Activated CD4-positive, alpha-beta T cell treated with anti-CD3 and anti-CD28 coated beads for 1 hour (primary cell): ENCODE measurements around the gene GRIN2C.
"Not testable (repeated sequence)": the region's sequence is repeated elsewhere in the genome, so short reads cannot be mapped to it uniquely, and the experiment has no call there.

Experiments used
- DNase-seq: peaks from one replicate; pipeline ENCODE4 v3.0.0-alpha.2; 2020

The GRIN2C gene

GRCh38 chr17:74859459-74860228 lies at the start of gene GRIN2C:
Gene GRIN2C, minus strand, starts transcription at chr17:74859885. Its CDS starts 4,793 bp downstream, at chr17:74855092.
- DNase-seq: no peak

- not testable (repeated sequence) for DNase-seq
Measured at GRCh38 chr17:74909097-74909496, 49.4 kb upstream of the GRIN2C start.

- no peak for DNase-seq
Measured at GRCh38 chr17:74907012-74907411, 47.3 kb upstream of the GRIN2C start.

- not testable (repeated sequence) for DNase-seq
Measured at GRCh38 chr17:74906214-74906793, 46.6 kb upstream of the GRIN2C start.

GRCh38 chr17:74904687-74905409 lies 45.2 kb upstream of the GRIN2C start:
- DNase-seq: no peak

- no peak for DNase-seq
Measured at GRCh38 chr17:74903671-74904070, 44.0 kb upstream of the GRIN2C start.

- DNase-seq: no peak
Measured at GRCh38 chr17:74903034-74903433, 43.3 kb upstream of the GRIN2C start.

- no peak for DNase-seq
Measured at GRCh38 chr17:74901353-74902135, 41.9 kb upstream of the GRIN2C start.

- DNase-seq: no peak
Measured at GRCh38 chr17:74900208-74900607, 40.5 kb upstream of the GRIN2C start.

GRCh38 chr17:74898376-74898946 lies 38.8 kb upstream of the GRIN2C start:
- DNase-seq: no peak

- DNase-seq: no peak
Measured at GRCh38 chr17:74893936-74894671, 34.4 kb upstream of the GRIN2C start.

GRCh38 chr17:74892974-74893911 lies 33.6 kb upstream of the GRIN2C start, which contains the start of gene FADS6:
Gene FADS6, minus strand, starts transcription at chr17:74893633. Its CDS starts 38 bp downstream, at chr17:74893595.
- DNase-seq: no peak

- DNase-seq: no peak
Measured at GRCh38 chr17:74892013-74892841, 32.5 kb upstream of the GRIN2C start.

- no peak for DNase-seq
Measured at GRCh38 chr17:74890554-74890953, 30.9 kb upstream of the GRIN2C start.

- DNase-seq: no peak
Measured at GRCh38 chr17:74888469-74888868, 28.8 kb upstream of the GRIN2C start.

GRCh38 chr17:74883241-74883745 lies 23.6 kb upstream of the GRIN2C start:
- DNase-seq: no peak

GRCh38 chr17:74882517-74883240 lies 23.0 kb upstream of the GRIN2C start:
- no peak for DNase-seq

- no peak for DNase-seq
Measured at GRCh38 chr17:74881073-74881472, 21.4 kb upstream of the GRIN2C start.

GRCh38 chr17:74879308-74879707 lies 19.6 kb upstream of the GRIN2C start:
- no peak for DNase-seq
